Right atrium auricular region (tissue), 2 donors: ENCODE measurements around the gene WFIKKN2. TPM values are rescaled to one million over a fixed set of nuclear protein-coding genes. Genes with fewer than 3 reads are reported as not detected.
A peak's percentile ranks its signal among the peaks of the same experiment; 100 is the strongest.

ENCODE experiments used
- DNase-seq: peaks from one replicate; pipeline ENCODE4 v3.0.0-alpha.2; 2019; ENCODE audit warnings: low spot score
- H3K27ac ChIP-seq, 2 donors: fragments of 200-600 bp; sonication (generic); 1 replicate in 1 of 2; 2 replicates in 1 of 2; pipeline ENCODE4 v1.5.1; 2016 to 2019
- H3K27me3 ChIP-seq, 2 donors: fragments of 200-600 bp; sonication (generic); one replicate each; pipeline versions ENCODE4 v1.5.1 to v1.6.0; 2017 to 2019
- H3K36me3 ChIP-seq: fragments of 200-600 bp; sonication (generic); one replicate; pipeline ENCODE4 v1.5.1; 2016
- H3K4me1 ChIP-seq, 2 donors: fragments of 200-600 bp; sonication (generic); one replicate each; pipeline versions ENCODE4 v1.5.1 to v1.6.0; 2017 to 2019
- H3K4me3 ChIP-seq, 2 donors: fragments of 200-600 bp; sonication (generic); 1 replicate in 1 of 2; 2 replicates in 1 of 2; pipeline ENCODE4 v1.5.1; 2017 to 2019; ENCODE audit warnings: mild to moderate bottlenecking in 1 of 2, moderate library complexity in 1 of 2
- H3K9me3 ChIP-seq, 2 donors: fragments of 200-600 bp; sonication (generic); one replicate each; pipeline ENCODE4 v1.5.1; 2019
- CTCF ChIP-seq, 2 donors: fragments of 200-600 bp; sonication (generic); IDR thresholded peaks; one replicate each; pipeline ENCODE4 v1.5.1; 2019; ENCODE audit warnings: antibody characterized with exemption in 2 of 2
- total RNA-seq, 2 donors: library from RNA; depleted of rRNA; stranded (reverse); fragments of >200 nt; gene quantifications; one replicate each; pipeline ENCODE4 v1.1.0, GENCODE V29; 2016

The WFIKKN2 gene
- under 1 TPM; 0.26 to 0.31 TPM for total RNA-seq

GRCh38 chr17:50835301-50836234 lies at the start of gene WFIKKN2:
Gene WFIKKN2 (plus strand): TSS chr17:50835586. CDS start chr17:50835938, 352 bp downstream.
- Histone ChIP-seq H3K4me3 (peak within 1 kb of the TSS; percentile 0 to 26), H3K27ac (no peak within 1 kb of the TSS), H3K9me3 (no peaks in the 10 kb centered on the region), H3K4me1 (peaks cover 0 to 11% of the 10 kb centered on the region in 2 donors), H3K27me3 (no peaks in the 10 kb centered on the region), H3K36me3 (no peaks in the 10 kb centered on the region)
- TF ChIP-seq CTCF (IDR thresholded peaks at IDR 0.05), result no peak
- no peak for DNase-seq

- TF ChIP-seq CTCF (IDR thresholded peaks at IDR 0.05), result no peak
- Histone ChIP-seq H3K27me3 (no peaks in the 10 kb centered on the region), H3K9me3 (no peaks in the 10 kb centered on the region), H3K4me3 (no peak overlapping the region), H3K4me1 (peaks cover 0 to 10% of the 10 kb centered on the region in 2 donors), H3K36me3 (no peaks in the 10 kb centered on the region), H3K27ac (no peak overlapping the region)
- DNase-seq, result no peak
Measured at GRCh38 chr17:50785946-50786570, 49.3 kb upstream of the WFIKKN2 start.

GRCh38 chr17:50787106-50787505 lies 48.3 kb upstream of the WFIKKN2 start:
- H3K9me3 ChIP-seq, result no peaks in the 10 kb centered on the region
- H3K4me3 ChIP-seq, result no peak overlapping the region
- H3K4me1 ChIP-seq, result peaks cover 0 to 10% of the 10 kb centered on the region in 2 donors
- no peak for TF ChIP-seq CTCF (IDR thresholded peaks at IDR 0.05)
- no peaks in the 10 kb centered on the region for H3K27me3 ChIP-seq
- no peak overlapping the region for H3K27ac ChIP-seq
- no peak for DNase-seq
- H3K36me3 ChIP-seq, result no peaks in the 10 kb centered on the region

- H3K36me3 ChIP-seq, result no peaks in the 10 kb centered on the region
- peaks cover 0 to 9% of the 10 kb centered on the region in 2 donors for H3K4me1 ChIP-seq
- no peaks in the 10 kb centered on the region for H3K27me3 ChIP-seq
- no peak for TF ChIP-seq CTCF (IDR thresholded peaks at IDR 0.05)
- no peak overlapping the region for H3K27ac ChIP-seq
- no peaks in the 10 kb centered on the region for H3K9me3 ChIP-seq
- DNase-seq, result no peak
- no peak overlapping the region for H3K4me3 ChIP-seq
Measured at GRCh38 chr17:50790618-50791017, 44.8 kb upstream of the WFIKKN2 start.

- TF ChIP-seq CTCF (IDR thresholded peaks at IDR 0.05), result no peak
- H3K4me1 ChIP-seq, result no peaks in the 10 kb centered on the region
- no peaks in the 10 kb centered on the region for H3K27me3 ChIP-seq
- H3K27ac ChIP-seq, result no peak overlapping the region
- H3K36me3 ChIP-seq, result no peaks in the 10 kb centered on the region
- no peak overlapping the region for H3K4me3 ChIP-seq
- no peak for DNase-seq
- no peaks in the 10 kb centered on the region for H3K9me3 ChIP-seq
Measured at GRCh38 chr17:50792132-50792531, 43.3 kb upstream of the WFIKKN2 start.
